KBM-7 (cell line): Measurements from ENCODE around the gene BPHL.
"Not testable (repeated sequence)": the region's sequence is repeated elsewhere in the genome, so short reads cannot be mapped to it uniquely, and the experiment has no call there.

Experiments
- DNase-seq: peaks from one replicate; pipeline ENCODE4 v3.0.0-alpha.2; 2015
- in situ Hi-C: fragments of 300-500 bp; cut with MboI; formaldehyde crosslinking; loops from 2 replicates; pipeline ENCODE4 v1.14.3; 2020; ENCODE audit warnings: low sequenced_read_pairs, low pct_unique_long_range_greater_than_20kb, mixed read lengths

Gene BPHL

DNA sequence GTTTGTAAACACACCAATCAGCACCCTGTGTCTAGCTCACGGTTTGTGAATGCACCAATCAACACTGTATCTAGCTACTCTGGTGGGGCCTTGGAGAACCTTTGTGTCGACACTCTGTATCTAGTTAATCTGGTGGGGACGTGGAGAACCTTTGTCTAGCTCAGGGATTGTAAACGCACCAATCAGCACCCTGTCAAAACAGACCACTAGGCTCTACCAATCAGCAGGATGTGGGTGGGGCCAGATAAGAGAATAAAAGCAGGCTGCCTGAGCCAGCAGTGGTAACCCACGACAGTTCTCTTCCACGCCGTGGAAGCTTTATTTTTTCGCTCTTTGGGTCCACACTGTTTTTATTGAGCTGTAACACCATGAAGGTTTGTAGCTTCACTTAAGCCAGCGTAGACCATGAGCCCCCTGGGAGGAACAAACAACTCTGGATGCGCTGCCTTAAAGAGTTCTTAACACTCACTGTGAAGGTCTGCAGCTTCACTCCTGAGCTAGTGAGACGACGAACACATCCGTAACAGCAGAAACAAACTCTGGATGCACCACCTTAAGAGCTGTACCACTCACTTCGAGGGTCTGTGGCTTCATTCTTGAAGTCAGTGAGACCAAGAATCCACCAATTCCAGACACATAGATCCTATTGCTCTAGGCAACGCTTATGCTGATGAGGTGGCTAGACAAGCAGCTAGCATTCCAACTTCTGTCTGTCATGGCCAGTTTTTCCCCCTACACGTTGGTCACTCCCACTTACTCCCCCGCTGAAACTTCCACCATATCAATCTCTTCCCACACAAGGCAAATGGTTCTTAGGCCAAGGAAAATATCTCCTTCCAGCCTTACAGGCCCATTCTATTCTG lies 53.0 kb downstream of the BPHL start:
- in situ Hi-C loops, DNase-seq: not testable (repeated sequence)

DNA sequence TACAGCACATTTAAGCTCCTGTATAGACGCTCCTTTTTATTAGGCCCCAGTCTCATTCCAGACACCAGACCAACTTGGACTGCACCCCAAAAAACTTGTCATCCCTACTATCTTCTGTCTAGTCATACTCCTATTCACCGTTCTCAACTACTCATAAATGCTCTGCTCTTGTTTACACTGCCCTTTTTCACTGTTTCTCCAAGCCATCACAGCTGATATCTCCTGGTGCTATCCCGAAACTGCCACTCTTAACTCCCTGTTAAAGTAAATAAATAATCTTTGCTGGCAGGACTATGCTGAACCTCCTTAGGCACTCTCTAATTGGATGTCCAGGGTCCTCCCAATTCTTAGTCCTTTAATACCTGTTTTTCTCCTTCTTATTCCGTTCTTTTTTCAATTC lies 54.3 kb downstream of the BPHL start:
- DNase-seq, in situ Hi-C loops: not testable (repeated sequence)

DNA sequence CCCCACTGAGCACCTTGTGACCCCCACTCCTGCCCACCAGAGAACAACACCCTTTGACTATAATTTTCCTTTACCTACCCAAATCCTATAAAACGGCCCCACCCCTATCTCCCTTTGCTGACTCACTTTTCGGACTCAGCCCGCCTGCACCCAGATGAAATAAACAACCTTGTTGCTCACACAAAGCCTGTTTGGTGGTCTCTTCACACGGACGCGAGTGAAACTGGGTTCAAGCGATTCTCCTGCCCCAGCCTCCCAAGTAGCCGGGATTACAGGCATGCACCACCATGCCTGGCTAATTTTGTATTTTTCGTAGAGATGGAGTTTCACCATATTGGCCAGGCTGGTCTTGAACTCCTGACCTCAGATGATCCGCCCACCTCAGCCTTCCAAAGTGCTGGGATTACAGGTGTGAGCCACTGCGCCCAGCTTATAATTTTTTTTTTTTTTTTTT lies 55.2 kb downstream of the BPHL start:
- in situ Hi-C loops: not testable (repeated sequence)

DNA sequence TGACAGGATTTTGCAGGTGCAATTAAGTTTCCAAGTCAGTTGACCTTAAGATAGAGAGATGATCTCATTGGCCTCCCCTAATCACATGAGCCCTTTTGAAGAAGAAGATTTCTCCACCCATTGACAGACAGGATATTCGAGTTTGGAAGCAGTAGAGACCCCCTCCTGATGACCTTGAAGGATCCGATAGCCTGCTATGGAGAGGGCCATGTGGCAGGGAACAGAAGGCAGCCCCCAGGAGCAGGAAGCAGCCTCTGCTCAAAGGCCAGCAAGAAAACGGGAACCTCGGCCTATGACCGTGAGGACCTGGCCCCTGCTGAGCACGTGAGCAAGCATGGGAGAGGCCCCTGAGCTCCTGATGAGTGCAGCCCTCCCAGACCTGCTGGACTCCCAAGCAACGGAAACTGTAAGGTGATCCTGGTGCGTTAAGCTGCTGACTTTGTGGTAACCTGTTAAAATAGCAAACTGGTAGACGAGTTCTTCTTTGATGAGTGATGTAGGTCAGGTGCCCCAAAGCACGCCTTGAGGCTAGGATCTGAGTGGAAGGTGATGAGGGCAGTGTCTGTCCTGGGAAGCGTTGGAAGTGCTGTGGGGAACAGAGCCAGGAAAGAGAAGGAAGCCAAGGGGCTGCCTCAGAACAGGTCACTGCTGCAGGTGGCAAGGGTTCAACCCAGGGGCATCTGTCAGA lies 57.3 kb downstream of the BPHL start:
- no peak for DNase-seq
- in situ Hi-C loops: no loop called here

More for the DNA sequence above, 55.2 kb downstream of the BPHL start:
- DNase-seq: not testable (repeated sequence)

DNA sequence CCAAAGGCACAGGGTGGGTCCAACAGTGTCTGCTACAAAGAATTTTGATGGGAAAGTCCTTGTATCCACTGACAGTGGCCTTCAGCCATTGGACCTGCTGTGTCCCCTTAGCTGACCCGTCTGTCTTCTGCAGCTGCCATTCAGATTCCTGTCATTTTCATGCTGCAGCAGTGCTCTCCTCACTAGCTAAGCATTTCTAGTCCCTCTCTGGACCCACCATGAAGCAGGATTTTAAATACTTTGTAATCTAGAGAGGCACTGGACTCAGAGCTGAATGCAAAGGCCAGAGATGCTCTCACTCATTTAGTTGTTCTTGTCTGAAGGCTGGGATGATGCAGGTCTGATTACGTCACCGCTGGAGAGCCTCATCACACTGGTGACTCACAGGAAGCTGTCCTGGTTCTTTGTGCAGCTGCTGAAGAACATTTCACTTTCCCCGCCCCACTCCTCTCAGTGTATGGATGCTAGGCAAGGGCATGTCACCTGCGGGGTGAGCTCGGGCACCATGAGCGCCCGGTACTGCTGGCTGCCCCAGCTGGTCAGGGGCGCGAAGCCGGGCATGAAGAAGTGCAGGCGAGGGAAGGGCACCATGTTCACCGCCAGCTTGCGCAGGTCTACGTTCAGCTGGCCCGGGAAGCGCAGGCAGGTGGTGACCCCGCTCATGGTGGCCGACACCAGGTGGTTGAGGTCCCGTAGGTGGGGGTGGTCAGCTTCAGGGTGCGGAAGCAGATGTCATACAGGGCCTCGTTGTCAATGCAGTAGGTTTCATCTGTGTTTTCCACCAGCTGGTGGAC lies 58.2 kb downstream of the BPHL start:
- peak; percentile 45 for DNase-seq
- in situ Hi-C loops: no loop called here

DNA sequence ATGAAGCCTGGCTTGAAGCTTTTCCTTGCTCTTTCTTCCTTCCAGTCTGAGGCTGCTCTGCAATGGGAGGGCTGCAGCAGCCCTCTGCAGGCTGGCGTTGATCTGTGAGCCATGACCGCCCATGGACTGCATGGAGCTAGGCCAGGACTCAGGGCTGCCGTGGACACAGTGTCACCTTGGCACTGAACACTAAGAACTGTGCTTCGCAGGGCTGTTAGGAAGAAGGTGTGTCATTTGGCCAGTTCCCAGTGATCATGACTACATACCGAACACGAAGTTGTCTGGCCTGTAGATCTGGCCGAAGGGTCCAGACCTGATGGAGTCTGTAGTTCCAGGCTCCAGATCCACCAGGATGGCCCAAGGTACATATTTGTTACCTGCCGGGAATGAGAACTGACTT lies 60.2 kb downstream of the BPHL start:
- not testable (repeated sequence) for DNase-seq

DNA sequence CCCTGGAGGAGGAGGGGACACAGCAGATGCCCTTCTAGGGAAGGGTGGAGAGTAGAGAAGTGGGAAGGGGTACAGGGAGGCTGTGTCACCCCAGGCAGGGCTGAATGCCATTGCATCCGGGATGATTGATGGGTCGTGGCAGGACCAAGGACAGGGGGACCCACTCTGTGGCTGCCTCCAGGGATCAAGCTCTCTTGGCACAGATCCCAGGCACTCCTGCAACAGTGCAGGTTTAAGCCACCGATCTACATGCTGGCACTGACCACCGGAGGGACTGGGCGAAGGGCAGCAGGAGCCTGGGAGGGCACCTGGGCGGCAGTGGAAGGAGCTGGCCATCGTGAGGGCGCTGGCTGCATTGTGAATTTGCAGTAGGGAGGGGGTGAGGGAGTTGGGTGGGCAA lies 61.4 kb downstream of the BPHL start:
- not testable (repeated sequence) for DNase-seq

More for the DNA sequence above, 60.2 kb downstream of the BPHL start:
- in situ Hi-C loops: not testable (repeated sequence)

DNA sequence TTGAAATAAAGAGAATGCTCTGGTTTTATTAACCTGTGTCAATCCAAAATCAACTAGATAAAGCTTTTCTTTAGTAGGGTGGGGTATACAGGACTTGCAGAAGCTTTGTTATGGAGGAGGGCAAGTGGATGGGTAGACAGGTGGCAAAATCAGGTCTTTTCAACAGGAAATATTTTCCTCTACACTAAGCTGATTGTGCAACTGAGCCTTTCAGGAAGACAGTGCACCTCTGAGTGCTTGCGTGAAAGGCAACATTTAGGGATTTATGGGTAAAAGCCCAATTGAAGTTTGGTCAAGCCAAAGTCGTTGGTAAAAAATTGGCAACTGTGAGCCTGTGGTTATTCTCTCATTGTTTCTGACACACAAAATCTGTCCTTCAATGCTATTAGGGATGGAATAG lies 62.6 kb downstream of the BPHL start:
- DNase-seq: no peak
- in situ Hi-C loops: no loop called here

More for the DNA sequence above, 61.4 kb downstream of the BPHL start:
- in situ Hi-C loops: not testable (repeated sequence)

DNA sequence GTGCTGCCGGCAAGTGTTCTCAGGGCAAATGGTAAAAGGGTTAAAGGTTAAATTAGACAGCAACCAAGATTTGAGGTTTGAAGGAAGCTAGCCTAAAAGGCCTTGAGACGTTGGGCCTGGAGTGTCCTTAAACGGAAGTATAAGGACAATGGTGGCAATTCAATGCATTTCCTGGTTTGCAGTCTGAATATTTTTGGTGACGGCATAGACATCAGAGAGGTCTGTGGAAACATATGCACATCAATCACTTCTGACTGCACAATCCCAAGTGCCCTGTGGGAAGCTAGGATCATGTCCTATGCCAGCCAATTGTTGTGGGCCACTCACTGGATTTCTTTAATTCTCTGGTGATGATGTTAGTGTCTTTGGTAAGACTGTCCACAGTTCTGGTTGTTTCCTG lies 64.6 kb downstream of the BPHL start:
- DNase-seq: no peak
- in situ Hi-C loops: no loop called here

DNA sequence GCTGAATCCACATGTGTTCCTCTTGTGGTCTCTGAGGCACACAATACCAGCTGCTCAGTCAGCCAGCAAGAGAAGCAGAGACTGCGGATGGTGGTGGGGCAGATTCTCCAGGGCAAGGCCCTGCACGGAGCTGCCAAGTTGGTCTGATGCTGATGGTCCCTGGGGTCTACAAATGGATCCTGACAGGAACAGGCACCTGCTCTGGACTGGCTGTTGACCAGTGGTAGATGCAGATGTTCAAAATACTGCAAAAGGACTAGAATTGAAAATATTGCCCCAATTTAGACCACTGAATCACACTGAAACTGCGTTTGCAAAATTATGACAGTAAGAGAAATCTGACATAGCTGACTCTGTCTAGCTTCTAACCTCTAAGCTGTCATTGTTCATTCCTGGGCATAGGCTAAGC lies 68.5 kb downstream of the BPHL start:
- DNase-seq: no peak
- in situ Hi-C loops: no loop called here

DNA sequence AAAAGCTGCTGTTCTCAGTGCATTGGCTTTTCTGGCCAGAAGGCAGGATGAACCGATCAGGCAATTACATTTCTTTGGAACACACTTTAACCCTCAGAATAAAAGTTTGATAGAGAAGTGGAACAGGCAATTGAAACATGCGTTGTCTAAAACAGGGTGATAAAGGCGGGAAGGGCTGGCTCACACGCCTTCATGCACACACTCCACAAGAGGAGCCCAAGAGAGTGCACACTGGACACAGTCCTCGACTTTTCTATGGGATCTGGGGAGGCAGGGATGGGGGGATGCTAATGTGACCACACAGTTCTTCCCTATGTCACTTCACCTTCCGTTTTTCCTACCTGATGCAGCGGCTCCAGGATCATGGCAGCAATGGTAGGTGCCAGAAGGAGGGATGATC lies 69.8 kb downstream of the BPHL start:
- in situ Hi-C loops: no loop called here
- DNase-seq: no peak

DNA sequence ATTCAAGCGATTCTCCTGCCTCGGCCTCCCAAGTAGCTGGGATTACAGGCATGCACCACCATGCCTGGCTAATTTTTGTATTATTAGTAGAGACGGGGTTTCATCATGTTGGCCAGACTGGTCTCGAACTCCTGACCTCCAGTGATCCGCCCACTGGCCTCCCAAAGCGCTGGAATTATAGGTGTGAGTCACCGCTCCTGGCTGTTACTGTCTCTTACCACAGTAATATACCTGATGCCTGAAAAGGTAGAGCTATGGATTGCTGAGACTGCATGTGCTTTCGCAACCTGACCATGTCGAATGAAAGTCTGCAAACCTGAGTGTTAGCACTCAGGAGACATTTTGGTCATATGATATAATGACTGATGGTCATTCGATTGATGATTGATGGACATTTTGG lies 70.7 kb downstream of the BPHL start:
- DNase-seq, in situ Hi-C loops: not testable (repeated sequence)

DNA sequence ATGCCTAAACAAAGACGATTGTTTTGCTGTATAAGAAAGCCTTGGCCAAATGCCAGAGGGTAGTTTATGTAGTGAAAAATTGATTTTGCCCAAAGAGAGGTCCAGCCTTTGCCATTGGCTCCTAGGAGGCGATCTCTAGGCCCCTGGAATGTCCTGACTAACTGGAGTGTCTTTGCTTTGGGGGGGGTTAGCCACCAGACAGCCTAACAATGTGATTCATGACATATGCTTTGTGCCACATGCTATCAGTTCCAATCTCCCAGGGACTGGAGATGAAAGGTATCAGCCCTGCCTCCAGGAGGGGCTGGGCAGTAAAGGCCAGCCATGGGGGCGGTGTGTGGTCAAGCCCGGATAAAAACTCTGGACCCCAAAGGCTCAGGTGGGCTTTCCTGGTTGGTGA lies 71.5 kb downstream of the BPHL start:
- no peak for DNase-seq
- in situ Hi-C loops: no loop called here

DNA sequence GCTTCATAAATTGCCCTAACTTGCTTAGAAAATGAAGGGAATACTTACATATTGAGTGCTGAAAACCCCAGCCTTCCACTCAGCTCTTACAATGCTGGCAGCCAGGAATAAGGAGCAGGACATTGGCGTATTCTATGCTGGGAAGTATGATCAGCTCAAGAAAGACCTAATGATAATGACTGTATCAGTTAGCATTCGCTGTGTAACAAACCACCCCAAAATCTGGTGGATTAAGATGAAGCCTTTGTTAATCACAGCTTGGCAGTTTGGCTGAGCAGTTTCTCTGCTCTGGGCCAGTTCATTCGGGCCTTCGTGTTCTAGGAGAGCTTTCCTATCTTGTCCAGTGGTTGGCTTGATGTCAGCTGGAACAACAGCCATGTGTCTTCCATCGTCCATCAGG lies 72.3 kb downstream of the BPHL start:
- in situ Hi-C loops: no loop called here
- no peak for DNase-seq

DNA sequence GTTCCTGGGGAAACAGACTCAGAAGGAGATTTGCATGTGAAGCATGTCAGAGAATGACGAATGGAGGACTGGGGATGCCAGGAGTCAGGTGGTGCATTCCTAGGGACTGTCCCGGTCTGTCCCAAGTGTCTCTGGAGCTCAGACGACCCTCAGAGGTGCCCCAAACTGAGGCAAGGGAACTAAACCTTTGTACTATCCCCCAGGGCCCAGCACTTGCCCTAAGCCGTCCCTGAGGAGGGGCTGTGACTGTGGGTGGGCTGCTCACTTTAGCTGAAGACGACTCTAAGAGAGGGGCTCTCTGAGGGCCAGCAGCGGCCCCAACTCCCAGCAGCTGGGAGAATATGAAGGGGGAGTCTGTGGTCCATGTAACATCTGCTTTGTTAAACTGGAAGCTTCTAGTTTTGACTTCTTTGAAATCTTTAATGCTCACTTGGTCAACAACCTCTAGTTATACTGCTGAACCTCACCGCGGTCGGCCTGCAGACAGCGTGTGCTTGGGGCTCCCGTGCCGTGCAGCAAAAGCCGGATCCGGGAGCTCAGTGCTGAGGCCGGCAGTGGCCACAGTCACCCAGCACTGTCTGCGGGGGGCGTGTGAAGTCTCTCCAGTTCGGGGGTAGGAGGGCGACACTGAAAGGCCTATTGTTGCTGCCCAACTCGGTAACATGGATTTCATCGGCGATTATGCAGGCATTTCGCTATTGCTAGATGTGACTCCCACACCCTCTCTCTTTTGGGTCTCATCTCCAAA lies 74.8 kb downstream of the BPHL start:
- in situ Hi-C loops: no loop called here
- no peak for DNase-seq

DNA sequence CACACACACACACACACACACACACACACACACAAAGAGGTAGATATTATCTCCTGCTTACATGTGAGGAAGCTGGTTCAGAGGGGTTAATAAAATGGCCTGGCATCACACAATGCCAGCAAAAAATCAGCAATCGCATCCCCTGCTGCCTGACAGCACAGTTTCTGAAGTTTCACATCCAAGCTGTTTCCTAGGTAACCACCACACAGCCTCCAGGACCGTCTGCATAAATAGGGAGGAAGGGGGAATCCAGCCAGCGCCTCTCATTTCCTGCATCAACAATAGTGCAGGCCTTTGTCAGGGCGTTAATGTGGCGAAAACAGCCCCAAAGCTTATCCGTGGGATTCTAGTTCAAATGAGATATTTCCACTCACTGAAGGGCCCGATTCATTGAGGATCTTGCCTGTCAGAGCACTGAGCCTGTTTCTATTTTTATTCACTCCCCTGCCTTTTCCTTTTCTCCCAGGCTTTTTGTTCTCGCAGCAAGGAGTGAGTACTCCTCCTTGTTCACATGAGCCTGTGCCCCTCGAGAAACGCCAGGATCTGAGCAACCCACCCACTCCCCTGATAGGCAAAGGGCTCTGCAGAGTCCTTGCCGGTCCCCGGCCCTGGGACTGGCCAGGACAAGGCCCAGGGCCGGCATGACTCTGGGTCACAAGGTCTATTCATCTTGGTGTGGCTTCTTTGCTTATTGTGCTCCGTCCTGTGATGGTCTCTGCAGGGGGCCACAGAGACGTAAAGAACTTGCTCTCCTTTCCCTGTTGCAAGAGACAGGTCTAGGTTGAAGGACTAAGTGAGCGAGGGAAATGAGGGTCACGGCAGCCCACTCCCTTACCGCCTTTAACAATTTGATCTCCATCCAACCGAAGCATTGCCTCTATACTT lies 76.3 kb downstream of the BPHL start:
- no peak for DNase-seq
- in situ Hi-C loops: no loop called here

DNA sequence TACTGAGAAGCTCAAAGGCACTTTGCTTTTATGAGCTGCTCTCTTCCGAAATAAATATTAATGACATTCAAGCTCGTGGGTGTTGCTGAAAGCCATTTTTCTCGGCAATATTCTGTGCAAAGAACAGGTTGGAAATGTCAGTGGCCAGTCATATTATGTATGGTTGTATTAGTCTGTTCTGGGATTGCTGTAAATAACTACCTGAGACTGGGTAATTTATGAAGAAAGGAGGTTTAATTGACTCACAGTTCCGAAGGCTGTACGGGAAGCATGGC lies 76.8 kb downstream of the BPHL start:
- in situ Hi-C loops: no loop called here
- DNase-seq: no peak
